Right lobe of liver (tissue), 6 donors: ENCODE data around the gene ATRNL1. TPM values are rescaled to one million over a fixed set of nuclear protein-coding genes. Genes with fewer than 3 reads are reported as not detected.

Experiments used
- ATAC-seq, 4 donors: fragments of 200-7000 bp; cut with Tn5 transposase; one replicate each; pipeline ENCODE4 v1.9.1; 2020; ENCODE audit warnings: mild to moderate bottlenecking in 4 of 4, moderate library complexity in 4 of 4
- DNase-seq, 3 donors: peaks; one replicate each; pipeline ENCODE4 v3.0.0-alpha.2; 2020
- H3K27ac ChIP-seq, 3 donors: fragments of 200-600 bp; one replicate each; pipeline ENCODE4 v1.8.0; 2022
- H3K27me3 ChIP-seq, 2 donors: fragments of 200-600 bp; one replicate each; pipeline ENCODE4 v1.8.0; 2022
- H3K36me3 ChIP-seq, 4 donors: fragments of 200-600 bp; sonication (generic) in 1 of 4; one replicate each; pipeline versions ENCODE4 v1.5.1 to v1.8.0; 2017 to 2022; ENCODE audit warnings: control low read depth in 1 of 4
- H3K4me1 ChIP-seq, 4 donors: fragments of 200-600 bp; sonication (generic) in 1 of 4; one replicate each; pipeline versions ENCODE4 v1.5.1 to v1.8.0; 2017 to 2022; ENCODE audit warnings: control low read depth in 1 of 4
- H3K4me3 ChIP-seq, 3 donors: fragments of 200-600 bp; one replicate each; pipeline ENCODE4 v1.8.0; 2022
- H3K9me3 ChIP-seq, 4 donors: fragments of 200-600 bp; sonication (generic) in 1 of 4; one replicate each; pipeline versions ENCODE4 v1.5.1 to v1.8.0; 2017 to 2022; ENCODE audit warnings: control low read depth in 1 of 4
- POLR2A ChIP-seq: fragments of 450-650 bp; IDR thresholded peaks from one replicate; pipeline ENCODE4 v1.6.1; 2017; ENCODE audit warnings: antibody characterized with exemption, mild to moderate bottlenecking
- WGBS: methylation state at CpG from one replicate; pipeline ENCODE4 v1.1.6; 2018; ENCODE audit warnings: low coverage, low lambda C conversion rate; ENCODE audit not compliant: insufficient coverage; ENCODE audit errors: missing lambda C conversion rate; 5-methylcytosine and 5-hydroxymethylcytosine counted together
- intact Hi-C, 2 donors: fragments of 100-400 bp; cut with DNase I; formaldehyde crosslinking; loops; one replicate each; pipeline versions ENCODE4 v1.11.2 to v1.14.1; 2022
- total RNA-seq, 6 experiments: library from RNA; depleted of rRNA in 2 of 6; stranded (reverse); fragments of >200 nt in 2 of 6; fragmentation: NEBNext Ultra II Directional in 3 of 6; extraction: Animal tissue kit (Norgen Biotek cat#: 25700) in 3 of 6; gene quantifications; one replicate each; pipeline versions ENCODE4 v1.1.0 to v1.2.4, GENCODE V29; 2016 to 2023
- TF ChIP-seq, protein P1 (sequence below), 4 donors: fragments of 200-600 bp in 3 of 4; fragments of 450-650 bp in 1 of 4; IDR thresholded peaks; one replicate each; pipeline versions ENCODE4 v1.5.1 to v1.8.0; 2016 to 2022; ENCODE audit warnings: antibody characterized with exemption in 4 of 4, mild to moderate bottlenecking in 2 of 4
- donor health status: DM: no; HTN: yes; CAD: no.
- donor health status: DM: no; HTN: no; CAD: no.
- donor health status: DM: no; HTN: no; CAD: no.
- donor health status: DM: no; HTN: yes; CAD: no.
- donor health status: DM: no; HTN: yes; CAD: no.

Gene ATRNL1
- total RNA-seq, 6 experiments from 2014 or later, result 0.81 to 5.3 (median 2.6) TPM

- TF ChIP-seq POLR2A, result no peak
- TF ChIP-seq, protein P1, sequence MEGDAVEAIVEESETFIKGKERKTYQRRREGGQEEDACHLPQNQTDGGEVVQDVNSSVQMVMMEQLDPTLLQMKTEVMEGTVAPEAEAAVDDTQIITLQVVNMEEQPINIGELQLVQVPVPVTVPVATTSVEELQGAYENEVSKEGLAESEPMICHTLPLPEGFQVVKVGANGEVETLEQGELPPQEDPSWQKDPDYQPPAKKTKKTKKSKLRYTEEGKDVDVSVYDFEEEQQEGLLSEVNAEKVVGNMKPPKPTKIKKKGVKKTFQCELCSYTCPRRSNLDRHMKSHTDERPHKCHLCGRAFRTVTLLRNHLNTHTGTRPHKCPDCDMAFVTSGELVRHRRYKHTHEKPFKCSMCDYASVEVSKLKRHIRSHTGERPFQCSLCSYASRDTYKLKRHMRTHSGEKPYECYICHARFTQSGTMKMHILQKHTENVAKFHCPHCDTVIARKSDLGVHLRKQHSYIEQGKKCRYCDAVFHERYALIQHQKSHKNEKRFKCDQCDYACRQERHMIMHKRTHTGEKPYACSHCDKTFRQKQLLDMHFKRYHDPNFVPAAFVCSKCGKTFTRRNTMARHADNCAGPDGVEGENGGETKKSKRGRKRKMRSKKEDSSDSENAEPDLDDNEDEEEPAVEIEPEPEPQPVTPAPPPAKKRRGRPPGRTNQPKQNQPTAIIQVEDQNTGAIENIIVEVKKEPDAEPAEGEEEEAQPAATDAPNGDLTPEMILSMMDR (IDR thresholded peaks at IDR 0.05), result no peak
- Histone ChIP-seq H3K27ac (no peak overlapping the region), H3K36me3 (no peaks in the 10 kb centered on the region), H3K27me3 (no peaks in the 10 kb centered on the region), H3K4me1 (no peaks in the 10 kb centered on the region), H3K9me3 (no peaks in the 10 kb centered on the region), H3K4me3 (no peak overlapping the region)
- intact Hi-C loops, result no loop called here
- 75% methylated on average over 1 of the region's 1 CpG for WGBS
- ATAC-seq (no peak), DNase-seq (no peak)
Observed at GRCh38 chr10:115845921-115846320, 752.8 kb downstream of the ATRNL1 start.

DNA sequence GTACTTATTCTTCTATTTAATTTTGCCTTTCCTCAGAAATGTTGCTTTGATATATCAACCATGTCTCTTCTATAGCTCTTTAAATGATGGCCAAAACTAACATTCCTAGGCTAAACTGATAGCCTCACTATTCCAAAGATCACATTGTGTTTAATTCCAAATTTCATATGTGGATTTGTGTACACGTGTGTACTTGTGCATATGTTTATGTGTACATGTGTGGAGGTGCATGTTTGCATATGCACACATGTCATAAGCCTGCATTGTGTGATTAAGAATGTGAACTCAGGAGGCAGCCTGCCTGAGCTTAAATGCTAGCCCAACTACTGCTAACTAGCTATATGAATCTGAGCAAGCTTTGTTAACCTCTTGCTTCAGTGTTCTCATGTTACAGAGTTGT, 753.4 kb downstream of the ATRNL1 start:
- no peak overlapping the region for H3K4me3 ChIP-seq
- no peaks in the 10 kb centered on the region for H3K9me3 ChIP-seq
- H3K27me3 ChIP-seq, result no peaks in the 10 kb centered on the region
- H3K27ac ChIP-seq, result no peak overlapping the region
- no peak for TF ChIP-seq POLR2A
- TF ChIP-seq, protein P1 (IDR thresholded peaks at IDR 0.05), result no peak
- 86% methylated on average over 1 of the region's 1 CpG for WGBS
- H3K4me1 ChIP-seq, result no peaks in the 10 kb centered on the region
- no peaks in the 10 kb centered on the region for H3K36me3 ChIP-seq
- DNase-seq (no peak), ATAC-seq (no peak)
- intact Hi-C loops, result no loop called here

GRCh38 chr10:115849197-115849596, 756.0 kb downstream of the ATRNL1 start:
- intact Hi-C loops, result no loop called here
- WGBS, result 41% methylated on average over 2 of the region's 2 CpGs
- H3K9me3 ChIP-seq, result no peaks in the 10 kb centered on the region
- no peak overlapping the region for H3K27ac ChIP-seq
- no peak for TF ChIP-seq POLR2A
- TF ChIP-seq, protein P1 (IDR thresholded peaks at IDR 0.05), result no peak
- no peak overlapping the region for H3K4me3 ChIP-seq
- no peaks in the 10 kb centered on the region for H3K4me1 ChIP-seq
- ATAC-seq (no peak), DNase-seq (no peak)
- H3K27me3 ChIP-seq, result no peaks in the 10 kb centered on the region
- no peaks in the 10 kb centered on the region for H3K36me3 ChIP-seq

DNA sequence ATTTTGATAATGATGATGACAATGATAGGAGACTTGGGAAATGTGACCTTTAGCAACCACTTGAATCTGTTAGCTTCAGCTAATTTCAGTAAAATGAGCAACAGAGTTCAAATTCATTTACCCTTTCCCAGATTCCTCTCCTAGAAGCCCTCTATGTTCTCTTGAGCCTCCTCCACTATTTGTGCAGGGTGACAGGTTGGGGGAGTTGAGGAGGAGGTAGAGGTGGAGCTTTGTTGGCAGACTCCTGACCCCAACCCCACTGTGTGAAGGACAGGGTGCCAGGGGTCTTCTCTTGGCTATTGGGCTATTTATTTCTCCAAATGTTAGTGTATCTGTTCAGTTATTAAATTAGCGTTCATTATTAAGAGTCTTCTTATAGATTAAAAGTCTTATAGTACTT, 757.5 kb downstream of the ATRNL1 start:
- intact Hi-C loops, result no loop called here
- Histone ChIP-seq H3K9me3 (no peaks in the 10 kb centered on the region), H3K4me3 (no peak overlapping the region), H3K27ac (no peak overlapping the region), H3K27me3 (no peaks in the 10 kb centered on the region), H3K4me1 (no peaks in the 10 kb centered on the region), H3K36me3 (no peaks in the 10 kb centered on the region)
- no peak for ATAC-seq
- no peak for DNase-seq
- WGBS, result 100% methylated on average over 1 of the region's 1 CpG
- TF ChIP-seq, protein P1 (IDR thresholded peaks at IDR 0.05), result no peak
- no peak for TF ChIP-seq POLR2A

- Histone ChIP-seq H3K27ac (no peak overlapping the region), H3K27me3 (no peaks in the 10 kb centered on the region), H3K4me1 (no peaks in the 10 kb centered on the region), H3K4me3 (no peak overlapping the region), H3K36me3 (no peaks in the 10 kb centered on the region), H3K9me3 (no peaks in the 10 kb centered on the region)
- ATAC-seq (no peak), DNase-seq (no peak)
- TF ChIP-seq, protein P1 (IDR thresholded peaks at IDR 0.05), result no peak
- TF ChIP-seq POLR2A, result no peak
- 77% methylated on average over 5 of the region's 5 CpGs for WGBS
- intact Hi-C loops, result no loop called here
Observed at GRCh38 chr10:115851695-115852094, 758.5 kb downstream of the ATRNL1 start.
